Activated CD4-positive, CD25-positive, alpha-beta regulatory T cell (primary cell): Measurements from ENCODE around the gene SLX9.

Experiments used
- DNase-seq, 4 experiments: peaks; one replicate each; lab custom pipeline; 2025; lab: John Stamatoyannopoulos, UW

SLX9 gene

DNA sequence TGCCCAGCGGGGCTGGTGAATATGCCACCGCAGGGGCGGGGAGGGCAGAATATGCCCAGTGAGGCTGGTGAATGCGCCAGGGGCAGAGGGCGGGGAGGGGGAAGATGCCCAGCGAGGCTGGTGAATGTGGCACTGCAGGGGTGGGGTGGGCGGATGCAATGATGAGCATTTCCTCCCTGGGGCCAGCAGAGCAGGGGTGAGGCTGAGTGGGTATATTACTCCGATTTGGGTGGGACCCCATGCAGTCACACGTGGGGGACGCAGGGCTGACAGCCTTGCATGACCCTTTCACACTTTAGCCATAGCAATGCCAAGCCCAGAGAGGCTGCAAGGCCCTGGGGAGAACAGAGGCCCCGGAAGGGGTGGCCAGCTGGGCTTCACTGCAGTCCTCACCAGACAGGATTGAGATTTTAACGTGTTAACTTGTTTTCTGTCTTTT lies 9.3 kb upstream of the SLX9 start:
- DNase-seq = peak in 2 of 4 experiments; percentile 56 to 65

DNA sequence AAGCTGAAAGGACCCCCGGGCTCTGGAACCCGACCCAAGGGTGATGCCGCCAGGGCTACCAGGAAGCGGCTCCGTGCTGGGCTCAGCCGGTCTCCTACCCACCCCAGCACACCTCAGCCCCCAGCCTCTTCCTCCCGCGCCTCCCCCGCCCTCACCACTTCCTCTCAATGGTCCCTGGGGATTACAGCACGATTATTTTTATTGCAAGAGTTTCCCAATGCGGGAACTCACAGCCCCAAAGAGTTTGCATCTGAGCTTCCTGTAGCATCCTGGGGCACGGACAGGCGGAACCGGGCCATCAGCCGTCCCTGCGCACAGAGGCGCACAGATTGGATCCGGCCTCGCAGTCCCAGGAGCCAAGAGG lies 8.7 kb upstream of the SLX9 start:
- no peak for DNase-seq

DNA sequence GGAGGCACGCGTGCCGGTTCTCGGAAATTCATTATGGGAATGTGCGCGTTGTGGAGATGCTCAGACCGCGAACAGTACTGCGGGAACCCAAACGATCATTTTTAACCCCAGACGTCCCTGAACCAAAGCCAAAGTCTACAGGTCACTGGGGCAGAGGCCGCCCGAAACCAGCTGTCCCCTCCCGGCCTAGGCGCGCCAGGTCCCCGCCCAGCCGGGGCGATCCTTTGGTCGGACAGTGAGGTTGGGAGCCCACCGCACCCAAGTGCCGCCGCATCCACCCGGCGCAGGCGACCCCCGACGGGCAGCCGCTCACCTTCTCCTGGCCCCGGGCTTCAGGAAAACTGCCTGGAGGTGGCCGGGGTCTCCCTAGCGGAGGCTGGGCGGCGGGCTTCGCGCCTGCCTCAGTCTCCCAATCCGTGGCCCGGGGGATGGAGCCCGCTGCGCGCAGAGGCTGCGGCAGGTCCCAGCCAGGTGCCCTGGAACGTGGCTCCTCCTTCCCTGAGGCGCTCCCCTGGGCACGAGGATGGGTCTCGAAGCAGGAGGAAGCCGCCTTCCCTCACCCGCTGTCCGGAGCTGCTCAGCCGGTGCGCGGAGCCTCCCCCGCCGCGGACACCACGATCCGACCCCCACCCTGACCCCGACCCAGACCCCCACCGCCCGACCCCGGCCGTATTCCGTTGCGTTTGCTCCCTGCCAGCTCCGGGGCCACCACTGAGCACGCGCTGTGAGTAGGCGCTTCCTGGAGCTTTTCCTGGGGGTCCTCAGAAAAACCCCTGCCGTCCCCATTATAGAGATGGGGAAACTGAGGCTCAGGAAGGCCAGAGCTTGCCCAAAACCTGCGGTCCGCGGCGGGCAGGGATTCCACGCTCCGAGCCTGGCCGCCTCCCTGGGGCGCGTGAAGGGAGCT lies 8.1 kb upstream of the SLX9 start:
- DNase-seq = no peak

DNA sequence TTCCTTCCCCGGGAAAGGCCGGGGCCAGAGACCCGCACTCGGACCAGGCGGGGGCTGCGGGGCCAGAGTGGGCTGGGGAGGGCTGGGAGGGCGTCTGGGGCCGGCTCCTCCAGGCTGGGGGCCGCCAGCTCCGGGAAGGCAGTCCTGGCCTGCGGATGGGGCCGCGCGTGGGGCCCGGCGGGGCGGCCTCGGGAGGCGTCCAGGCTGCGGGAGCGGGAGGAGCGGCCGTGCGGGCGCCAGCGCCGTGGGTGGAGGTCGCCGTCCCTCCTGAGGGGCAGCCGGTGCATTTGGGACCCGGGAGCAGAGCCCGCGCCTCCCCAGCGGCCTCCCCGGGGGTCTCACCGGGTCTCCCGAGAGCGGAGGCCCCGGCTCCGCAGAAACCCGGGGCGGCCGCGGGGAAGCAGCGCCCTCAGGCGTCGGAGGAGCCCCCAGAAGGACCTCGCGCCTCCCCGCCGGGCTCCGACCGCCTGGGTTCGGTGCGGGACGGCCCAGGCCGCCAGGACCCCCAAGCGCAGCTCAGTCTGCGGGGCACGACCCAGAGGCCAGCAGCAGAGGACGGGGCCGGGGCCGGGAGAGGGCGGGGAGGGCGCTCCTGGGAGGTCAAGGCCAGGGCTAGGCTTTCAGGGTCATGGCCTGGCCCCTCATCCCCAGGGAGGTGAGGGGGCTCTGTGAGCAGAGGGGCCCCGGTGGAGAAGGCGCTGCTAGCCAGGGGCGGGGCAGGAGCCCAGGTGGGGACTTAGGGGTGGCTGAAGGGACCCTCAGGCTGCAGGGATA lies 7.2 kb upstream of the SLX9 start:
- DNase-seq = peak; percentile 54 to 71 (median 61)

DNA sequence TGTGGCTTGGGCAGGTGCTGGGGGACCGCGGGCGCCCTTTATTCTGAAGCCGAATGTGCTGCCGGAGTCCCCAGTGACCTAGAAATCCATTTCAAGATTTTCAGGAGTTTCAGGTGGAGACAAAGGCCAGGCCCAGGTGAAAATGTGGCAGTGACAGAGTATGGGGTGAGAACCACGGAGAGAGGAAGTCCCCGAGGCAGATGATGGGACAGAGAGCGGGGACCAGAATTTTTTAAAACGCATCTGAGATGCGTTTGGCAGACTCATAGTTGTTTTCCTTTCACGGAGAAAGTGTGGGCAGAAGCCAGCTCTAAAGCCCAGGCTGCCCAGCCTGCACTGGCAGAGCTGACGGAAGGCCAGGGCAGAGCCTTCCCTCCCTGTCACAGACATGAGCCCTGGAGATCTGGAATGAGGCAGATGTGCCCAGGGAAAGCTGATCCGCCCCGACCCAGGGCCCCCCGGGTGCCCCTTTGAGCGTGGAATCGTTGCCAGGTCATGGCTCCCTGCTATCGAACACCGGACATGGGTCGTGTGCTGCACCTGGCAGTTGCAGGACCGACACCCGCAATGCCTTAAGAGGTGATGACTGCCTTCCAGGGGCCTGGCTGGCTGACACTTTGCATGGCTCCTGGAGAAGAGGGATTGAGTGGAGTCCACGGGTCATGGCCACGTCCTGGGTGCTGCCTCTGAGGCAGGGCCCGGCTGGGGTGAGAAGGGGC lies 6.5 kb upstream of the SLX9 start:
- no peak for DNase-seq

DNA sequence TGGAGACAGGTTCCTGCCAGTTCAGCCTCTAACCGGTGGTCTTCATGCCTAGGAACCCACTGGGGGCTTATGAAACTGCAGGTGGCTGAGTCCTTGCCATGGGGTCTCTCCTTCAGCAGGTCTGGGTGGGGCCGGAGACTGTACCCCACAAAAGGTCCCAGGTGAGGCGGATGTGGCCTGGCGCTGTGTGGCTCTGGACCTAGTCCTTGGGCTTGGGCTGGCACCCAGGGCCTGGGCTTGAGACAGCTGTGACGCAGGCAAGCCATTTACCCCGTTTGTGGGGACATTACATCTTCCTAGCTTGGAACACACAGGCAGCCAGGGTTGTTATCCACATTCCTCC lies 5.9 kb upstream of the SLX9 start:
- no peak for DNase-seq

DNA sequence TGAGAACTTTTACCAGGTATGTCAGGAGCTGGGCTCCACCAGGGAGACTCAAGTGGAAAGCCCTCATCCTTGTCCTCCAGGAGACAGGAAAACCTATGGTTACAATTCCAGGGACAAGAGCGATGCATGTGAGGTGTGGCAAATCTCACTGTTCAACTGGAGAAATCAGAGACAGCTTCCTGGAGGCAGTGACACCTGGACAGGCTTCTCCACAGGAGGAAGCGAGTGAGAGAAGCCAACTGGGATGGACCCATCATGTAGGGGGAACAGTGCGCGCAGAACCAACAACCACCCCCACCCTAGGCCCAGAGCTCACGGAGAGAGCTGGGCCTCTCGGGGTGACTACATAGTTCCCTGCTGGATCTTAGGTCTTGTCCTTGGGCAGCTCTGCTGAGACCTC lies 5.6 kb upstream of the SLX9 start:
- DNase-seq = no peak

DNA sequence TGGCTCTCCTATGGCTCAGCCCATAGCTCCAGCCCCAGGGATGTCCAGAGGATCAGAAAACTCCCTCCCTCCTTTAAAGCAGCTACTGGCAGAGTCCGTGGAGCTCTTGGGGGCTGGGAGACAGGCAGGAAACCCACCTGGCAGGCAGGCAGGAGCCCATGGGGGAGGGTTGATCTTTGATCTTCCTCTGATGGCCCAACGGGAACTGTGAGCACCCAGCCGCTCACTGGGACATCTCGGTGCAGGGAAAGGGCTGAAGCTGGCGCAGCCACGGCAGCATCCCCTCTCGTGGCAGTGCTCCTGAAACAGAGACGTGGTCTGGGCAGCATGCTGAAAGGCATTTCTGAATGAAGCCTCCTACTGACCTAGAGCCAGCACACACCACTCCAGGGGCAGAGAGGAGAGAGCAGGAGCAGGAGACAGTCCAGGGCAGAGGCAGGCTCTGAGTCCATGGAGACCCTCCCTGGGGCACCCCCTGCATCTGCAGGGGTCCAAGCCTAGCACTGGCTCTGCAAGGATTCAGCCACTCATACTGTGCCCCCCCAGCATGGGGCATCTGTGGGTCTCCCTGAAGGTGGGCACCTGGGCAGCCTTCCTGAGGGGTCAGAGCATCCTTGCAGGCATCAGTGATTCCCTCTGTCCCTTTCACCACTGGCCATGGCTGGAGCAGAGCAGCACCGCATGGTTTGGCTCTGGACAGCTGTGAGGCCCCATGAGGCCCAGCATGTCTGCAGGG lies 4.9 kb upstream of the SLX9 start:
- DNase-seq = no peak

DNA sequence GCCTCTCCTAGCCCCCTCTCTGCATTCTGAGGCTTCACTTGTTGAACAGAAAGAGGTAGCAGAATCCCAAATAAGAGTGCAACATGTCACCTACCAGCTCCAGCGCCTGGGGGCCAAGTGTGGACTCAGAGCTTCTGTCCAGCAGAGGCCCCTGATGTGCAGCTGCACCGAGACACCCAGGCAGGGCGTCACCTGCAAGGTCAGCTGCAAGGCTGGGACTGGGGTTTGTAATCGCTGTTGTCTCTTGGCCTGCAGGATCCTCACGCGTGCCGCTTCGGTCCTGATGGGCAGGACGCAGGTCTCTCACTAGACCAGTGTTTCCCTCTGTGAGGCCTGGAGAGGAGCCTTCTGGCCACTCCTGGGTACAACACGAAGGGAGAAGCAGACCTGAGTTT lies 4.3 kb upstream of the SLX9 start:
- DNase-seq = no peak

DNA sequence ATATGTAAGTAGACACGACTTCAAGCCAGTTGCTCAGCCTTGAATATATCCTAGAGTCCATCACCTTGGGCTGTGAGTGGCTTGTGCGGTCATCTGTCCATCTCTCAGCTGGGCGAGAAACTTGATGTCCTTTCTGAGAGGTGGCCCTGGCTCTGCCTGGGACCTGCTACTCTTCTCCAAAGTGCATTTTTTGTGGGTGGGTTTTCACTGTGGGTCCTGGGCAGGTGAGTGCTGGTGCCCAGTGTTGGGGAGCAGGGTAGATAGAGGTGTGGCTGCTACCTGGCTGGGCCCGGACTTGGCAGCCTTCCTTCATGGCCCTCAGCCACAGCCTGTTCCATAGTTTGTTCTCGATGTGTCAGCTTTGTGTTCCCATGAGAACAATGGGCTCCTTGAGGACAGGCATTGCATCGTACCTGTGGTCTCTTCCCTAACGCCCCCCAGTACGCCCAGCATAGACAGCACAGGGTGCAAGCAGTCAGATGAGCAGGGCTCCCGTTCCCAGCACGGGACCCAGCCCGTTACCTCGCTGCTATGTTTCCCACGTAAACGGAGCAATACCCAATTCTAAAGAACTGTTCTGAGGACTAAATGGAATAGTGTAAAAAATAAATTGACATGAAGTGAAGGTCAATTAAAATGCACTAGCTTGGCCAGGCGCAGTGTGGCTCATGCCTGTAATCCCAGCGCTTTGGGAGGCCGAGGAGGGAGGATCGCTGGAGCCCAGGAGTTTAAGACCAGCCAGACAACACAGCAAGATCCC lies 877 bp upstream of the SLX9 start:
- no peak for DNase-seq

DNA sequence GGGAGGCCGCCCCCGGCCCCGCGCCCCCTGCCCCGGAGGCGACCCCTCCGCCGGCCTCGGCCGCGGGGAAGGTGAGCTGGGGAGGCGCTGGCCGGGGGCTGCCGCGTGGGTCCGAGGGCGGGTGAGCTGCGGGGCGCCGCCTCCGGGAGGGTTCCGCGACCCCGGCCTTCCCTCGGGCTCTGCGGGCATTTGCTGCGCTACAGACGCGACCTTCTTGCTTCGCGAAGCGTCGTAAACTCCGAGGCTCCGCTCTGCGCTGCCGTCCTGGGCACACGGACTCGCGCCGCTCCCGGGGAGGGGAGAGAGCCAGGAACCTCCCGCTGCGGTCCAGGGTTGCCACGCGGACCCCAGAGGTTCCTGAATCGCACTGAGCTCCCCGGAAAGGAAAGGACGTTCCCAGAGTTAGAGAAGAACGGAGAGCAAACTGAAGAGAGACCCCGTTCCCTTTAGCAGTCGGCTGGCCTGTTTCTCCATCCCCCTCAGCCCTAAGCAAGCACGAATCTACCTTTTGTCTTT lies 345 bp downstream of the SLX9 start:
- DNase-seq = no peak

DNA sequence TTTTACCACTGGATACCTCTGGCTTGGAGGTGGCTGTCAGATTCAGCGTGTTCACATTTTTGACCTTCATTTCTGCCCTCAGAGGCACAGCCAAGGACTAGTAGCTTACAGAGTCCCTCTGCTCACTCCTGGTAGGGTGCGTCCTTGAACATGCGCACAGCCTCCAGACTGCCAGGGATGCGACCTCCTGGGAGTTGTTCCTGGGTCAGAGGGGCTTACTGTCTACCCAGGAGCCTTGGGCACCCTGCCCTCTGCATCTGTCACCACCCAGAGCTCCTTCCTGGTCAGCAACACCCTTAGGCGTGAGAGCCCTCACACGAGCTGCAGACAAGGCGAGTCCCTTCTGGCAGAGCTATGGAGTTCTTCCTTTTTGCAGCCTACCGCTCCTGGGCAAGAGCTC lies 1.7 kb downstream of the SLX9 start:
- no peak for DNase-seq

DNA sequence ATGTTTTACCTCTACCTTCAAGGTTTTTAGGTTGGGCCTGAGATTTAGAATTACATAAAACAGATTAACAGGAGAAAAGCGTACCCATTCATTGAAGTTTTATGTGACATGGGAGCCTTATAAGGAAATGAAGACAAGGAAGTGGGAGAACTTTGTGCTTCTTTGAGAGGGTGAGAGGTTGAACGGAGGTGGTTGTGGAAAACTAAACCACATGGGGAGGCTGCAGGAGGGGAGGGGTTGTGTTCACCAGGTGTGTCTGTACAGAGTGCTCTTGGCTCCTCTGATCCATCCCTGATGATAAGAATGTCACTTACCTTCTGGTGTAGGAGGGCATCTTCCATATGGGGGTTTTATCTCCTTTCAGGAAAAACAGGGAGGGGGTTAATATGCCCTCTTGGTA lies 2.7 kb downstream of the SLX9 start:
- DNase-seq = no peak

DNA sequence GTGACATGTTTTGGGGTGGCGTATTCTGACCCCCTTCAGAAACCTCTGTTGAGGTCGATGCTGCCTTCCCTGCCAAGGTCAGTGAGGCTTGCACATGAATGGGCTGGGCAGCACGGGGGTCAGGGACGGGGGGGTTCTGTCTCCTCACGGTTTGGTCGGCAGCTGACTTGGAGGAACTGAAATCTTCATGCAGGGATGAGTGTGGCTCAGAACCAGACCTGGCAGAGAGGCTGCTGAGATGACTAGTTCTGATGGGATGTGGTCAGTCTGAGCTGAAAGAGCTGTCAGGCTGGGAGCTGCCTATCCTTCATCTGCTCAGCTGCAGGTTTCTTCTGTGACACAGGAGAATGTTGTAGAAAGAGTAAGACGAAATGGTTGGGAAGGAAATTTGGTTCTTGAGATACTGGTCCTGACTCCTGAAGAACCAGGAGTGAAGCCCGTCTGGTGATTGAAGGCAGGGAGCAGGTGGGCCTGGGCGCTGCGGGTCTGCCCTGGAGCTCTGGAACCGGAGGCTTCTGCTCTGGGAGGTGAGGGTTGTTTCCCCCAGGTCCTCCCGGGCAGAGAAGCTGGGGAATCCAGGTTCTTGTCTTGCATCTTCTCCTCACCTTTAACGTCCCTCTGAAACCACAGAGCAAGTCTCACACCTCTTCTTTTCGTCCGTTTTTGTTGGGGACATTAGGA lies 3.3 kb downstream of the SLX9 start:
- DNase-seq = no peak

DNA sequence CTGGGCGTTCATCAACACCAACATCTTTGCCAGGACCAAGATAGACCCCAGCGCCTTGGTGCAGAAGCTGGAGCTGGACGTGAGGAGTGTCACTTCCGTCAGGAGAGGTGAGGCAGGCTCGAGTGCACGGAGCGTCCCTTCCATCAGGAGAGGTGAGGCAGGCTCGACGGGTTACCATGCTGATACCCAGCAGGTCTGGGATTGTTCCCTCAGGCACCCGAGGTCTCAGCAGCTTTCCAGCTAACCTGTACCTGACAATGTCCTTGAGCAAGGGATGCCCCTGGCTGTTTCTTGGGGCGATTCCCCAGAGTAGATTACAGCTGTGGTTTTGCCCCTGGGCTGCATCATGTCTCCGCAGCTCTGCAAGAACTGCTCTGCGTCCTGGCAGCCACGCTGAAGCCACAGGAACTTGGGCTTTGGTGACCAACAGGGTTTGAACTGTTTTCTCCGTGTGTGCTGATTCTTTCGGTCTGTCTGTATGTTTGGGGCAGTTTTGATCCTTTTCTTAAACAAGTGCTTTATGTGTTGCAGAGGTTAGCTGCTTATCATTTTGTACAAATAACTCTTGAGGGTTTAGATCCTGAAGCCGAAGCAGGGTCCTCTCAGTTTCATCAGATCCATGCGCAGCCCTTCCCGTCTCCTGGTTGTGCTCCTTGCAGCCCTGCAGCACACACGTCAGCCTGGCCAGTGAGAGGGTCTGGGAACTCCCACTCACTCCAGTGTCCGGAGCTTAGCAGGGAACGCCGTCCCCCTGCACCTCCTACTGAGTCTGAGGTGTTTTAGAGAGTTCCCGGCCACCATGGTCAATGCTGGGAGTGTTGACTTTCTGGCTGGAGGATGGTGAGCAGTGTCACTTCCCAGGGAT lies 4.1 kb downstream of the SLX9 start:
- no peak for DNase-seq

DNA sequence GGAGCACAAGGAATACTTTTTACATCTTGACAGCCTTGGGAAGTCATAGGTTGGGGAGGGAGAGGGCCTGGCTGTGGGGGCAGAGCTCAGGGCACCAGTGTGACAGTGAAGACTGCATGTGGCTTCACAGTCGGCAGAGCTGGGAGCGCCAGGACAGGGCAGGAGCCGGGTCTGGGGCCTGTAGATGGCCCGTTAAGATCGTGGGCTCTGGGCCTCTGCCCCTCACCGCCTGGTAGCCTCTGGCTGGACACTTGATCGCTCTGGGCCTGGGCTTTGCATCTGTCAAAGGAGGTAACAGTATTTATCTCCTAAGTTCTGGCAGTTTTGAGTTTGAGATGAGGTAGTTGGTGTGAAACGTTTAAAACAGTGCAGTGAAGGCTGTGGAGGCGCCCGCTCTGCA lies 4.8 kb downstream of the SLX9 start:
- no peak for DNase-seq

DNA sequence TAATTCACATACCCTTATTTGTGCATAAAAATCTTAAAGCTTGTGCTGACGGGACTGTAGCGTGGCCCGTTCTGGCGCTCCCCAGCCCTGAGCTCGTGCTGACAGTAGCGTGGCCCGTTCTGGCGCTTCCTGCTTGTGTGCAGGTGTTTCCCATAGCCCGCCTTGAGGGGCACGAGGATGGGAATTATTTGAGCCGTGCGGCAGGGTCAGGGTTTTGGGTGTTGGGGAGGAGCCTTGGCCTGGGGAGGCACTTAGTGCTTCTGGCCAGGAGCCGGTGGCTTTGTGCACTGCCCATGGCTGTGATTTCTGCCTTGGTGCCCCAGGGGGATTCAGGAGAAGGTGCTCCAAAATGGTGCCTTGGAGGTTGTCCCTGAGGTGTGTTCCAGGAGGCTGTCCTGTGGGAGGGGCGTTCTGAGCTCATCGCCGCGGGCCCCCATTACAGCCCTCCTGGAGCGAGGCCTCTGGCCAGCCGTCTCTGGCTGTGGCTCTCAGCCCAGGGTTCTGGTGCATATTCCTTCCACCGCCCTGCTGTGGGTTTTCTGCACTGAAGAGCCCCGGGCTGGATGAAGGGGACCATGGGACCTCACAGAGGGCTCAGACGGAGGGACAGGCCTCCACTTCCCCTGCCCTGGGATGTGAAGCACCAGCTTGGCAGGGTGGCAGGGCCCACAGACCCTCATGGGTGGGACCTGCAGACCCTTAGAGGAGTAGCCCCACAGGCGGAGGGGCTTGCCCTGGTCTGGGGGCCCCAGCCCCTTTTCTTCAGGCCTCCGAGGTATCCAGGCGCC lies 6.6 kb downstream of the SLX9 start:
- no peak for DNase-seq

DNA sequence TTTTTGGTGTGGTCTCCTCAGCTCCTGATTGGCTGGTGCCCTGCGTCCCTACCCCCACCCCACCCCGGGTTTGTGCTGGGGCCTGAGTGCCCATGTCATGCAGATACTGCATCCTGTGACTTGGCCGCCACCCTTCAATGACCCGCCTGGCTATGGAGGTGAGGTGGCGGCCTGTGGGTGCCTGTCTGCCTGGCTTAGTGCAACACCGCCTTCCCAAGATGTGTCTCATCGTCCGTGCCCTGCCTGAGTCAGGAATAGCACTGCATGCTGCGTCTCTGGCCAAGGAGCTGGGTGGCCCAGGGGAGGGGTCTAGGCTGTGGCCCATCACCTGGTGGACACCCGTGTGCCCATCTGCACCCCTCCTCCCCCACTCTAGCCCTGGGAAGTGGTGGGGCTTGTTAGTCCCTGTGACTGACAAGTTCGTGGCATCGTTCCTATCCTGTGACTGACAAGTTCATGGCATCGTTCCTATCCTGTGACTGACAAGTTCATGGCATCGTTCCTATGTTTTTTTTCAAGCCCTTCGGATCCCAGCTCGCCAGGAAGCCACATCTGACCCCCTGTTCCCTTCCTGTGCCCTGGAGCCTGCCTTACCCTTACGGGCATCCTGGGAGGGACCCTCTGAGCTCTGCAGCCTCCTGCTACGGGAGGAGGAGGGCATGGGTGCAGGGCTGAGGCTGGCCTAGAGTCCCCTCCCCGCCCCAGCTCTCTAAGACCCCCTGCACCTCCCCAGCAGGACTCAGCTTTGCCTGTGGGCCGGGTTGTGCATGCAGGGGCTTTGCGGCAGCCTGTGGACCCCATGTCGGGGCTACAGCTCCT lies 7.5 kb downstream of the SLX9 start:
- no peak for DNase-seq
